ENCODE results near the gene CEP135.

- TF ChIP-seq, protein P1, sequence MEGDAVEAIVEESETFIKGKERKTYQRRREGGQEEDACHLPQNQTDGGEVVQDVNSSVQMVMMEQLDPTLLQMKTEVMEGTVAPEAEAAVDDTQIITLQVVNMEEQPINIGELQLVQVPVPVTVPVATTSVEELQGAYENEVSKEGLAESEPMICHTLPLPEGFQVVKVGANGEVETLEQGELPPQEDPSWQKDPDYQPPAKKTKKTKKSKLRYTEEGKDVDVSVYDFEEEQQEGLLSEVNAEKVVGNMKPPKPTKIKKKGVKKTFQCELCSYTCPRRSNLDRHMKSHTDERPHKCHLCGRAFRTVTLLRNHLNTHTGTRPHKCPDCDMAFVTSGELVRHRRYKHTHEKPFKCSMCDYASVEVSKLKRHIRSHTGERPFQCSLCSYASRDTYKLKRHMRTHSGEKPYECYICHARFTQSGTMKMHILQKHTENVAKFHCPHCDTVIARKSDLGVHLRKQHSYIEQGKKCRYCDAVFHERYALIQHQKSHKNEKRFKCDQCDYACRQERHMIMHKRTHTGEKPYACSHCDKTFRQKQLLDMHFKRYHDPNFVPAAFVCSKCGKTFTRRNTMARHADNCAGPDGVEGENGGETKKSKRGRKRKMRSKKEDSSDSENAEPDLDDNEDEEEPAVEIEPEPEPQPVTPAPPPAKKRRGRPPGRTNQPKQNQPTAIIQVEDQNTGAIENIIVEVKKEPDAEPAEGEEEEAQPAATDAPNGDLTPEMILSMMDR (IDR thresholded peaks at IDR 0.05 in 4 of 5, conservative IDR thresholded peaks at IDR 0.05 in 1 of 5) = no peak
- TF ChIP-seq POLR2A (IDR thresholded peaks at IDR 0.05) = no peak
Measured at GRCh38 chr4:56058555-56058954, 109.8 kb downstream of the CEP135 start.

All from gastrocnemius medialis (tissue), 4 donors.